Right lobe of liver (tissue), 6 donors: ENCODE data around the gene ARHGEF12. TPM values are rescaled to one million over a fixed set of nuclear protein-coding genes. Genes with fewer than 3 reads are reported as not detected.
A peak's percentile ranks its signal among the peaks of the same experiment; 100 is the strongest.

Experiments
- ATAC-seq, 4 donors: fragments of 200-7000 bp; cut with Tn5 transposase; one replicate each; pipeline ENCODE4 v1.9.1; 2020; ENCODE audit warnings: mild to moderate bottlenecking in 4 of 4, moderate library complexity in 4 of 4
- DNase-seq, 3 donors: peaks; one replicate each; pipeline ENCODE4 v3.0.0-alpha.2; 2020
- H3K27ac ChIP-seq, 3 donors: fragments of 200-600 bp; one replicate each; pipeline ENCODE4 v1.8.0; 2022
- H3K27me3 ChIP-seq, 2 donors: fragments of 200-600 bp; one replicate each; pipeline ENCODE4 v1.8.0; 2022
- H3K36me3 ChIP-seq, 4 donors: fragments of 200-600 bp; sonication (generic) in 1 of 4; one replicate each; pipeline versions ENCODE4 v1.5.1 to v1.8.0; 2017 to 2022; ENCODE audit warnings: control low read depth in 1 of 4
- H3K4me1 ChIP-seq, 4 donors: fragments of 200-600 bp; sonication (generic) in 1 of 4; one replicate each; pipeline versions ENCODE4 v1.5.1 to v1.8.0; 2017 to 2022; ENCODE audit warnings: control low read depth in 1 of 4
- H3K4me3 ChIP-seq, 3 donors: fragments of 200-600 bp; one replicate each; pipeline ENCODE4 v1.8.0; 2022
- H3K9me3 ChIP-seq, 4 donors: fragments of 200-600 bp; sonication (generic) in 1 of 4; one replicate each; pipeline versions ENCODE4 v1.5.1 to v1.8.0; 2017 to 2022; ENCODE audit warnings: control low read depth in 1 of 4
- CTCF ChIP-seq, 4 donors: fragments of 200-600 bp in 3 of 4; fragments of 450-650 bp in 1 of 4; IDR thresholded peaks; one replicate each; pipeline versions ENCODE4 v1.5.1 to v1.8.0; 2016 to 2022; ENCODE audit warnings: antibody characterized with exemption in 4 of 4, mild to moderate bottlenecking in 2 of 4
- POLR2A ChIP-seq: fragments of 450-650 bp; IDR thresholded peaks from one replicate; pipeline ENCODE4 v1.6.1; 2017; ENCODE audit warnings: antibody characterized with exemption, mild to moderate bottlenecking
- WGBS: methylation state at CpG from one replicate; pipeline ENCODE4 v1.1.6; 2018; ENCODE audit warnings: low coverage, low lambda C conversion rate; ENCODE audit not compliant: insufficient coverage; ENCODE audit errors: missing lambda C conversion rate; 5-methylcytosine and 5-hydroxymethylcytosine counted together
- intact Hi-C, 2 donors: fragments of 100-400 bp; cut with DNase I; formaldehyde crosslinking; loops; one replicate each; pipeline versions ENCODE4 v1.11.2 to v1.14.1; 2022
- total RNA-seq, 6 experiments: library from RNA; depleted of rRNA in 2 of 6; stranded (reverse); fragments of >200 nt in 2 of 6; fragmentation: NEBNext Ultra II Directional in 3 of 6; extraction: Animal tissue kit (Norgen Biotek cat#: 25700) in 3 of 6; gene quantifications; one replicate each; pipeline versions ENCODE4 v1.1.0 to v1.2.4, GENCODE V29; 2016 to 2023
- donor health status: DM: no; HTN: yes; CAD: no.
- donor health status: DM: no; HTN: no; CAD: no.
- donor health status: DM: no; HTN: no; CAD: no.
- donor health status: DM: no; HTN: yes; CAD: no.
- donor health status: DM: no; HTN: yes; CAD: no.

The ARHGEF12 gene
- total RNA-seq, 6 experiments from 2014 or later: 75.1 to 113 (median 94.0) TPM

GRCh38 chr11:120424185-120424969 lies 88.2 kb downstream of the ARHGEF12 start:
- TF ChIP-seq POLR2A (no peak), CTCF (IDR thresholded peaks at IDR 0.05) (no peak)
- no peaks in the 10 kb centered on the region for H3K27me3 ChIP-seq
- H3K36me3 ChIP-seq: peaks cover 0 to 10% (median 0%) of the 10 kb centered on the region in 4 donors
- DNase-seq (no peak), ATAC-seq (peak in 1 of 4 donors; percentile 37)
- H3K9me3 ChIP-seq: no peaks in the 10 kb centered on the region
- intact Hi-C loops: no loop called here
- WGBS: 63% methylated on average over 3 of the region's 3 CpGs
- H3K4me3 ChIP-seq: no peak overlapping the region
- peaks cover 0 to 22% (median 6%) of the 10 kb centered on the region in 4 donors for H3K4me1 ChIP-seq
- H3K27ac ChIP-seq: peak overlapping the region in 1 of 3 donors; percentile 16

GRCh38 chr11:120424970-120425332 lies 88.7 kb downstream of the ARHGEF12 start:
- intact Hi-C loops: no loop called here
- DNase-seq: peak in 2 of 3 donors; percentile 54 to 64
- Histone ChIP-seq H3K27me3 (no peaks in the 10 kb centered on the region), H3K27ac (peak overlapping the region in 1 of 3 donors; percentile 16), H3K4me3 (no peak overlapping the region), H3K36me3 (peaks cover 0 to 10% (median 0%) of the 10 kb centered on the region in 4 donors), H3K9me3 (no peaks in the 10 kb centered on the region), H3K4me1 (peaks cover 0 to 22% (median 6%) of the 10 kb centered on the region in 4 donors)
- 28% methylated on average over 2 of the region's 3 CpGs for WGBS
- TF ChIP-seq CTCF (IDR thresholded peaks at IDR 0.05) (no peak), POLR2A (no peak)
- peak; percentile 64 to 92 (median 80) for ATAC-seq

- H3K27me3 ChIP-seq: no peaks in the 10 kb centered on the region
Observed at GRCh38 chr11:120425527-120425926, 89.3 kb downstream of the ARHGEF12 start.

GRCh38 chr11:120430146-120430545 lies 93.9 kb downstream of the ARHGEF12 start:
- Histone ChIP-seq H3K9me3 (no peaks in the 10 kb centered on the region), H3K4me1 (peaks cover 0 to 3% (median under 1%) of the 10 kb centered on the region in 4 donors), H3K36me3 (peaks cover 0 to 32% (median 0%) of the 10 kb centered on the region in 4 donors), H3K27ac (peak overlapping the region in 1 of 3 donors; percentile 2), H3K4me3 (no peak overlapping the region), H3K27me3 (no peaks in the 10 kb centered on the region)
- DNase-seq (no peak), ATAC-seq (no peak)
- intact Hi-C loops: no loop called here
- no peak for TF ChIP-seq POLR2A
- TF ChIP-seq CTCF (IDR thresholded peaks at IDR 0.05): no peak

More at GRCh38 chr11:120425527-120425926, 89.3 kb downstream of the ARHGEF12 start:
- H3K4me1 ChIP-seq: peaks cover 0 to 22% (median 6%) of the 10 kb centered on the region in 4 donors
- H3K4me3 ChIP-seq: no peak overlapping the region
- intact Hi-C loops: no loop called here
- H3K9me3 ChIP-seq: no peaks in the 10 kb centered on the region
- DNase-seq (no peak), ATAC-seq (no peak)
- TF ChIP-seq CTCF (IDR thresholded peaks at IDR 0.05): no peak
- TF ChIP-seq POLR2A: no peak
- WGBS: 63% methylated on average over 3 of the region's 3 CpGs
- H3K36me3 ChIP-seq: peaks cover 0 to 13% (median 0%) of the 10 kb centered on the region in 4 donors
- peak overlapping the region in 1 of 3 donors; percentile 16 for H3K27ac ChIP-seq
